A549 (cell line): ENCODE results near the gene FAM72B.
"Not testable (repeated sequence)": the region's sequence is repeated elsewhere in the genome, so short reads cannot be mapped to it uniquely, and the experiment has no call there.

Source experiments
- CBX8 ChIP-seq: fragments of 200-600 bp; sonication (generic); IDR thresholded peaks from 2 replicates; pipeline ENCODE4 v1.6.1; 2016
- EHMT2 ChIP-seq: fragments of 200-600 bp; sonication (generic); IDR thresholded peaks from 2 replicates; pipeline ENCODE4 v1.6.1; 2016; ENCODE audit warnings: antibody characterized with exemption, low read depth, mild to moderate bottlenecking, moderate library complexity
- FOSL2 ChIP-seq, 2 experiments: fragments of 450-650 bp in 1 of 2; fragments of >200 bp in 1 of 2; sonication (Bioruptor Twin) in 1 of 2; formaldehyde crosslinking; IDR thresholded peaks; 2 replicates each; pipeline versions ENCODE4 v1.5.0 to v1.6.1; 2016 to 2020; ENCODE audit warnings: mild to moderate bottlenecking in 1 of 2, moderate library complexity in 1 of 2
- HOXB5 ChIP-seq: fragments of 250-450 bp; sonication (Bioruptor Pico); IDR thresholded peaks from 2 replicates; pipeline ENCODE4 v1.5.0; 2020; ENCODE audit warnings: mild to moderate bottlenecking, moderate library complexity
- KDM5A ChIP-seq: fragments of 200-600 bp; sonication (generic); IDR thresholded peaks from 2 replicates; pipeline ENCODE4 v1.6.1; 2016; ENCODE audit warnings: antibody characterized with exemption, mild to moderate bottlenecking
- MYC ChIP-seq: IDR thresholded peaks from 2 replicates; pipeline ENCODE4 v1.6.1; 2012; ENCODE audit warnings: mild to moderate bottlenecking, inconsistent platforms, low read length, improper control_type of control experiment, borderline replicate concordance
- POLR2A ChIP-seq: IDR thresholded peaks from 2 replicates; pipeline ENCODE4 v1.6.1; 2012; ENCODE audit warnings: mild to moderate bottlenecking, low read length
- RAD21 ChIP-seq, 2 experiments: fragments of >200 bp in 1 of 2; sonication (Bioruptor Twin) in 1 of 2; formaldehyde crosslinking in 1 of 2; IDR thresholded peaks in 1 of 2; conservative IDR thresholded peaks in 1 of 2; 2 replicates in 1 of 2; 3 replicates in 1 of 2; pipeline ENCODE4 v1.6.1; 2012 to 2018; ENCODE audit warnings: inconsistent platforms in 1 of 2
- ZSCAN20 ChIP-seq: fragments of 250-450 bp; sonication (Bioruptor Pico); IDR thresholded peaks from 2 replicates; pipeline ENCODE4 v1.8.0; 2022; ENCODE audit warnings: mild to moderate bottlenecking, moderate library complexity
- TF ChIP-seq, protein P1 (sequence below): fragments of >200 bp; sonication (Bioruptor Twin); formaldehyde crosslinking; IDR thresholded peaks from 3 replicates; pipeline ENCODE4 v1.5.1; 2016
- TF ChIP-seq, protein P2 (sequence below): fragments of 250-450 bp; sonication (Bioruptor Pico); IDR thresholded peaks from 2 replicates; pipeline ENCODE4 v1.5.0; 2021; ENCODE audit warnings: mild to moderate bottlenecking, moderate library complexity, borderline replicate concordance
- TF ChIP-seq, protein P3 (sequence below): fragments of >200 bp; sonication (Bioruptor Twin); formaldehyde crosslinking; IDR thresholded peaks from 2 replicates; pipeline ENCODE4 v1.6.1; 2016

DNA sequence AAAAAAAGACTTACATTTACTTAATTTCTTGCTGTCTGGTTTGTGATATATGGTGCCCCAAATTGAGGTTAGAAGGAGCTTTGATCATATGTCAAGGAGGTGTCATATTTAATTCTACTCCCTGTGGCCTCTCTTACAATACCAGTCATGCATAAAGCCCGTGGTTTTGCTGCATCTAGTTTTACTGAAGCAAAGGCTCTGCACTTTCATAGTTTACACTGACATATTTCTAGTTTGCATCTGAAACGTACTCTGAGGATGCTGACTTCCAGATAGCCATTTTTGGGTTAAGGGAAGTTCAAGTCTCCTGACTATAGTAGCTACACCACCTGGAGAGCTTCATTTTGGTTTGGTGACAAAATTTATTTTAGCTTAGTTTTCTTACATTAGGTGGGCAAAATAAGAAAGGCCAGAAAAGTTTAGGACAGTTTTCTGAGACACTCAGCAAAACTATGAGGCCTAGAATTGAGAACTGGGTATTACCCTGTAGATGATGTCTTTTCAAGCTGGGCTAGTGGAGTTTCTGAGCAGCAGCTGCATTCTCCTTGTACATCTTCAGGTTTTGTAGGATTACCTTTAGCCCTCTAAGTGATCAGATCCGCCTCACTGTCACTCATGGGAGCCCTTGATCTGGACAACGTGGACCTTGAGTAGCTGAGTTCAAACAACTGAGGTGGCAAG lies 48.4 kb upstream of the FAM72B start:
- not testable (repeated sequence) for TF ChIP-seq POLR2A; KDM5A; MYC; RAD21 (conservative IDR thresholded peaks at IDR 0.05 in 1 of 2, IDR thresholded peaks at IDR 0.05 in 1 of 2); CBX8; ZSCAN20 (CRISPR knock-in tag); EHMT2; FOSL2 (IDR thresholded peaks at IDR 0.05); FOSL2 (CRISPR knock-in tag; IDR thresholded peaks at IDR 0.05); HOXB5 (CRISPR knock-in tag)
- TF ChIP-seq, protein P1, sequence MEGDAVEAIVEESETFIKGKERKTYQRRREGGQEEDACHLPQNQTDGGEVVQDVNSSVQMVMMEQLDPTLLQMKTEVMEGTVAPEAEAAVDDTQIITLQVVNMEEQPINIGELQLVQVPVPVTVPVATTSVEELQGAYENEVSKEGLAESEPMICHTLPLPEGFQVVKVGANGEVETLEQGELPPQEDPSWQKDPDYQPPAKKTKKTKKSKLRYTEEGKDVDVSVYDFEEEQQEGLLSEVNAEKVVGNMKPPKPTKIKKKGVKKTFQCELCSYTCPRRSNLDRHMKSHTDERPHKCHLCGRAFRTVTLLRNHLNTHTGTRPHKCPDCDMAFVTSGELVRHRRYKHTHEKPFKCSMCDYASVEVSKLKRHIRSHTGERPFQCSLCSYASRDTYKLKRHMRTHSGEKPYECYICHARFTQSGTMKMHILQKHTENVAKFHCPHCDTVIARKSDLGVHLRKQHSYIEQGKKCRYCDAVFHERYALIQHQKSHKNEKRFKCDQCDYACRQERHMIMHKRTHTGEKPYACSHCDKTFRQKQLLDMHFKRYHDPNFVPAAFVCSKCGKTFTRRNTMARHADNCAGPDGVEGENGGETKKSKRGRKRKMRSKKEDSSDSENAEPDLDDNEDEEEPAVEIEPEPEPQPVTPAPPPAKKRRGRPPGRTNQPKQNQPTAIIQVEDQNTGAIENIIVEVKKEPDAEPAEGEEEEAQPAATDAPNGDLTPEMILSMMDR: not testable (repeated sequence)
- TF ChIP-seq, protein P2, sequence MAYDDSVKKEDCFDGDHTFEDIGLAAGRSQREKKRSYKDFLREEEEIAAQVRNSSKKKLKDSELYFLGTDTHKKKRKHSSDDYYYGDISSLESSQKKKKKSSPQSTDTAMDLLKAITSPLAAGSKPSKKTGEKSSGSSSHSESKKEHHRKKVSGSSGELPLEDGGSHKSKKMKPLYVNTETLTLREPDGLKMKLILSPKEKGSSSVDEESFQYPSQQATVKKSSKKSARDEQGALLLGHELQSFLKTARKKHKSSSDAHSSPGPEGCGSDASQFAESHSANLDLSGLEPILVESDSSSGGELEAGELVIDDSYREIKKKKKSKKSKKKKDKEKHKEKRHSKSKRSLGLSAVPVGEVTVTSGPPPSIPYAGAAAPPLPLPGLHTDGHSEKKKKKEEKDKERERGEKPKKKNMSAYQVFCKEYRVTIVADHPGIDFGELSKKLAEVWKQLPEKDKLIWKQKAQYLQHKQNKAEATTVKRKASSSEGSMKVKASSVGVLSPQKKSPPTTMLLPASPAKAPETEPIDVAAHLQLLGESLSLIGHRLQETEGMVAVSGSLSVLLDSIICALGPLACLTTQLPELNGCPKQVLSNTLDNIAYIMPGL: not testable (repeated sequence)
- TF ChIP-seq, protein P3, sequence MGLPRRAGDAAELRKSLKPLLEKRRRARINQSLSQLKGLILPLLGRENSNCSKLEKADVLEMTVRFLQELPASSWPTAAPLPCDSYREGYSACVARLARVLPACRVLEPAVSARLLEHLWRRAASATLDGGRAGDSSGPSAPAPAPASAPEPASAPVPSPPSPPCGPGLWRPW: not testable (repeated sequence)
